CD4-positive, alpha-beta T cell (primary cell): ENCODE results near the gene CACNB3. TPM values are rescaled to one million over a fixed set of nuclear protein-coding genes. Genes with fewer than 3 reads are reported as not detected.
"Not testable (repeated sequence)": the region's sequence is repeated elsewhere in the genome, so short reads cannot be mapped to it uniquely, and the experiment has no call there.

ENCODE experiments used
- ATAC-seq: fragments of 200-7000 bp; cut with Tn5 transposase; one replicate; pipeline ENCODE4 v1.10.0; 2022; ENCODE audit warnings: mild to moderate bottlenecking; ENCODE audit not compliant: poor library complexity
- CTCF ChIA-PET: fragments of 350-600 bp; sonication (Branson Sonifier 250); formaldehyde crosslinking; loops from one replicate; lab custom pipeline; 2021; ENCODE audit warnings: antibody characterized with exemption, inconsistent platforms; lab: Charles Lee
- POLR2A ChIA-PET: fragments of 350-600 bp; sonication (Branson Sonifier 250); formaldehyde crosslinking; loops from one replicate; lab custom pipeline; 2021; ENCODE audit warnings: antibody characterized with exemption, inconsistent platforms; lab: Charles Lee
- DNase-seq, 14 experiments: peaks; one replicate each; pipeline ENCODE4 v3.0.0-alpha.2; 2013 to 2020; ENCODE audit warnings: mixed read lengths in 2 of 14
- H3K27ac ChIP-seq, 2 donors: one replicate each; pipeline versions ENCODE4 v1.5.1 to v1.7.0; 2013; ENCODE audit warnings: low read length in 2 of 2, low read depth in 1 of 2, mild to moderate bottlenecking in 1 of 2
- H3K27me3 ChIP-seq, 2 experiments: 1 replicate in 1 of 2; 2 replicates in 1 of 2; pipeline versions ENCODE4 v1.6.1 to v1.7.0; 2013; ENCODE audit warnings: low read length in 2 of 2, control low read depth in 1 of 2, mild to moderate bottlenecking in 1 of 2, moderate library complexity in 1 of 2; ENCODE audit not compliant: insufficient read depth in 2 of 2, control insufficient read depth in 1 of 2
- H3K36me3 ChIP-seq: one replicate; pipeline ENCODE4 v1.6.1; 2013; ENCODE audit warnings: low read length, control low read depth; ENCODE audit not compliant: insufficient read depth
- H3K4me1 ChIP-seq: one replicate; pipeline ENCODE4 v1.6.1; 2013; ENCODE audit warnings: low read length, control low read depth; ENCODE audit not compliant: insufficient read depth
- H3K4me3 ChIP-seq: one replicate; pipeline ENCODE4 v1.5.1; 2013; ENCODE audit warnings: mild to moderate bottlenecking, low read length, moderate library complexity
- H3K9me3 ChIP-seq, 2 experiments: 1 replicate in 1 of 2; 2 replicates in 1 of 2; pipeline versions ENCODE4 v1.6.1 to v1.7.0; 2013; ENCODE audit warnings: low read length in 2 of 2, mild to moderate bottlenecking in 2 of 2, control low read depth in 1 of 2, moderate library complexity in 1 of 2; ENCODE audit not compliant: control insufficient read depth in 1 of 2, insufficient read depth in 1 of 2
- H3K27ac Mint-ChIP-seq: one replicate; pipeline ENCODE4 v1.8.0; 2020; ENCODE audit warnings: mixed read lengths
- H3K27me3 Mint-ChIP-seq: one replicate; pipeline ENCODE4 v1.8.0; 2021; ENCODE audit warnings: mixed read lengths
- H3K36me3 Mint-ChIP-seq: one replicate; pipeline ENCODE4 v1.8.0; 2021; ENCODE audit warnings: low read depth, mixed read lengths
- H3K4me1 Mint-ChIP-seq: one replicate; pipeline ENCODE4 v1.8.0; 2021; ENCODE audit warnings: low read depth, mixed read lengths
- H3K4me3 Mint-ChIP-seq: one replicate; pipeline ENCODE4 v1.8.0; 2020; ENCODE audit warnings: mild to moderate bottlenecking, mixed read lengths
- H3K9me3 Mint-ChIP-seq: one replicate; pipeline ENCODE4 v1.8.0; 2020; ENCODE audit warnings: mixed read lengths
- intact Hi-C, 2 experiments: fragments of 100-400 bp; cut with DNase I in 1 of 2; cut with micrococcal nuclease in 1 of 2; formaldehyde crosslinking; loops; one replicate each; pipeline versions ENCODE4 v1.15.1 to v1.9.0; 2023 to 2025; cut with DNase I, micrococcal nuclease
- total RNA-seq, 174 experiments: library from RNA in 2 of 174; stranded (reverse) in 2 of 174; gene quantifications; one replicate each; pipeline ENCODE4 v1.2.3 and lab custom pipeline; 2021 to 2026
- TF ChIP-seq, protein P1 (sequence below): fragments of 200-600 bp; IDR thresholded peaks from one replicate; pipeline ENCODE4 v1.8.0; 2022; ENCODE audit warnings: antibody characterized with exemption, mild to moderate bottlenecking

The CACNB3 gene
- total RNA-seq, 2 experiments from 2014 or later, result 3.9 to 5.7 TPM

DNA sequence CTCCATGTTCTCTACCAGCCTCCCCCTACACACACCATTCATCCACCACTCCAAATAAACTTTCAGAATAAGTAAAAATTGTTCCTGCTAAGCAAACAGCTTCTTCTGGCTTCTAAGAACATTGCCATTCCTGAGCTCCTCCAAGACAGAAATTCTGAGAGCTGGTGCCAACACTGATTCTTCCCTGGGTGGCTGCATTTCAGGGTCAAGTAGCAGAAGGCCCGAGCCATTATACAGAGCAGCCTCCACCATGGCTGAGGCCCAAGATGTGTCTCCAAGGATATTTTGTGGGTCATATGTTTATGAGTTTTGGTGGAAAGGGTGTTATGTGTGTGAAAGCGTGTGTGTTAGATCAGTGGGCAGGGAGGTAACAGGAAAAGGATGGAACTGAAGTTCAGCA lies 50.9 kb downstream of the CACNB3 start:
- no peaks in the 10 kb centered on the region for H3K36me3 Mint-ChIP-seq
- intact Hi-C loops, result no loop called here
- CTCF ChIA-PET, result no interaction called here
- H3K4me1 Mint-ChIP-seq, result peaks cover 20% of the 10 kb centered on the region
- no peak overlapping the region for H3K27ac Mint-ChIP-seq
- Histone ChIP-seq H3K4me1 (peaks cover 20% of the 10 kb centered on the region), H3K27me3 (peaks cover 0 to 4% of the 10 kb centered on the region in 2 experiments), H3K4me3 (no peak overlapping the region), H3K36me3 (no peaks in the 10 kb centered on the region), H3K9me3 (no peaks in the 10 kb centered on the region), H3K27ac (no peak overlapping the region)
- no peak for ATAC-seq
- peaks cover 4% of the 10 kb centered on the region for H3K27me3 Mint-ChIP-seq
- POLR2A ChIA-PET, result no interaction called here
- TF ChIP-seq, protein P1, sequence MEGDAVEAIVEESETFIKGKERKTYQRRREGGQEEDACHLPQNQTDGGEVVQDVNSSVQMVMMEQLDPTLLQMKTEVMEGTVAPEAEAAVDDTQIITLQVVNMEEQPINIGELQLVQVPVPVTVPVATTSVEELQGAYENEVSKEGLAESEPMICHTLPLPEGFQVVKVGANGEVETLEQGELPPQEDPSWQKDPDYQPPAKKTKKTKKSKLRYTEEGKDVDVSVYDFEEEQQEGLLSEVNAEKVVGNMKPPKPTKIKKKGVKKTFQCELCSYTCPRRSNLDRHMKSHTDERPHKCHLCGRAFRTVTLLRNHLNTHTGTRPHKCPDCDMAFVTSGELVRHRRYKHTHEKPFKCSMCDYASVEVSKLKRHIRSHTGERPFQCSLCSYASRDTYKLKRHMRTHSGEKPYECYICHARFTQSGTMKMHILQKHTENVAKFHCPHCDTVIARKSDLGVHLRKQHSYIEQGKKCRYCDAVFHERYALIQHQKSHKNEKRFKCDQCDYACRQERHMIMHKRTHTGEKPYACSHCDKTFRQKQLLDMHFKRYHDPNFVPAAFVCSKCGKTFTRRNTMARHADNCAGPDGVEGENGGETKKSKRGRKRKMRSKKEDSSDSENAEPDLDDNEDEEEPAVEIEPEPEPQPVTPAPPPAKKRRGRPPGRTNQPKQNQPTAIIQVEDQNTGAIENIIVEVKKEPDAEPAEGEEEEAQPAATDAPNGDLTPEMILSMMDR, result no peak
- H3K4me3 Mint-ChIP-seq, result no peak overlapping the region
- no peaks in the 10 kb centered on the region for H3K9me3 Mint-ChIP-seq
- DNase-seq, result no peak

DNA sequence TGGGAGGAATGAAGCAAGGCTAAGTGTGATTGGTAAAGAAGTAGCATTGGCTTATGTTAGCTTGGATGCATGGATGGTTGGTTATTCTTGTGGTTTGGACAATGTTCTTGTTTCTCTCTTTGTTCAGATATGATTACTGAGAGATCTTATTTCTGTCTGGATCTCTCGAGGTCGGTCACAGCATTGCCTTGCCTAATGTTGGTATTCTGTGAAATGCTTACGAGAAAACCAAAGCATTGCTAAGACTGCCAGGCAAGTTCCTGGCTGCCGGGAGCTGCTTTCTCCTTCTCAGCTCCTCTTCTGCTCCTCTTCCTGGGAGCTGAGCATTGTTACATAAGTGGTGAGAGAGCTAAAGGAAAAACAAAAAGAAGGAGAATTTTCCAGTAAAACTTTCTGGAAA lies 54.8 kb downstream of the CACNB3 start:
- H3K27me3 Mint-ChIP-seq, result no peaks in the 10 kb centered on the region
- H3K9me3 Mint-ChIP-seq, result no peaks in the 10 kb centered on the region
- TF ChIP-seq, protein P1, result no peak
- Histone ChIP-seq H3K4me1 (no peaks in the 10 kb centered on the region), H3K4me3 (no peak overlapping the region), H3K27ac (no peak overlapping the region), H3K27me3 (no peaks in the 10 kb centered on the region), H3K9me3 (no peaks in the 10 kb centered on the region), H3K36me3 (no peaks in the 10 kb centered on the region)
- ChIA-PET CTCF (interaction anchor here (1.4 kb wide), 1 partner anchor 18 kb away, joined by 5 read pairs; no protein-coding TSS in a partner anchor), POLR2A (interaction anchor here (0.9 kb wide), 1 partner anchor 21 kb away, joined by 3 read pairs; the partner anchor contains the start of gene DDX23)
- no peak overlapping the region for H3K27ac Mint-ChIP-seq
- no peaks in the 10 kb centered on the region for H3K4me1 Mint-ChIP-seq
- no peak for ATAC-seq
- intact Hi-C loops, result no loop called here
- no peaks in the 10 kb centered on the region for H3K36me3 Mint-ChIP-seq
- no peak for DNase-seq
- no peak overlapping the region for H3K4me3 Mint-ChIP-seq

- CTCF ChIA-PET, result interaction anchor here (1.4 kb wide), 1 partner anchor 17 kb away, joined by 5 read pairs; no protein-coding TSS in a partner anchor
- H3K27me3 Mint-ChIP-seq, H3K36me3 Mint-ChIP-seq, ATAC-seq, H3K4me3 Mint-ChIP-seq, DNase-seq, H3K4me3 ChIP-seq, H3K4me1 ChIP-seq, H3K36me3 ChIP-seq, H3K27ac ChIP-seq, H3K9me3 ChIP-seq, H3K4me1 Mint-ChIP-seq, H3K27me3 ChIP-seq, H3K9me3 Mint-ChIP-seq, intact Hi-C loops, H3K27ac Mint-ChIP-seq: not testable (repeated sequence)
- POLR2A ChIA-PET, result interaction anchor here (0.9 kb wide), 1 partner anchor 21 kb away, joined by 3 read pairs; the partner anchor contains the start of gene DDX23
Observed at GRCh38 chr12:48873534-48873933, 55.2 kb downstream of the CACNB3 start.

- Mint-ChIP-seq H3K36me3 (no peaks in the 10 kb centered on the region), H3K4me3 (no peak overlapping the region), H3K9me3 (no peaks in the 10 kb centered on the region), H3K27me3 (peaks cover 12% of the 10 kb centered on the region), H3K27ac (no peak overlapping the region), H3K4me1 (no peaks in the 10 kb centered on the region)
- no peak overlapping the region for H3K27ac ChIP-seq
- no peak overlapping the region for H3K4me3 ChIP-seq
- intact Hi-C loops, result no loop called here
- POLR2A ChIA-PET, result no interaction called here
- DNase-seq (no peak), ATAC-seq (no peak)
- TF ChIP-seq, protein P1, result no peak
- CTCF ChIA-PET, result no interaction called here
- no peaks in the 10 kb centered on the region for H3K4me1 ChIP-seq
- H3K9me3 ChIP-seq, result no peaks in the 10 kb centered on the region
- no peaks in the 10 kb centered on the region for H3K36me3 ChIP-seq
- H3K27me3 ChIP-seq, result peaks cover 10 to 13% of the 10 kb centered on the region in 2 experiments
Observed at GRCh38 chr12:48875944-48876515, 57.7 kb downstream of the CACNB3 start.
